ENCODE results near the gene IFNA14.

Gene IFNA14

GRCh38 chr9:21239911-21240310, at the start of gene IFNA14:
IFNA14 (minus strand) TSS chr9:21240005; CDS start chr9:21239935, 70 bp downstream.
- ATAC-seq (replicated peaks; ENCODE audit: extremely low read depth, poor library complexity, severe bottlenecking) (no peak), DNase-seq (ENCODE audit: low spot score in 2 of 2) (no peak)
- H3K27me3 Mint-ChIP-seq: peaks cover 63% of the 10 kb centered on the region
- no peak within 1 kb of the TSS for H3K4me3 Mint-ChIP-seq
- no peaks in the 10 kb centered on the region for H3K9me3 Mint-ChIP-seq
- H3K27ac Mint-ChIP-seq (ENCODE audit: low read depth): no peak within 1 kb of the TSS
- H3K36me3 Mint-ChIP-seq (ENCODE audit: insufficient read depth): no peaks in the 10 kb centered on the region
- H3K4me1 Mint-ChIP-seq: peaks cover 5% of the 10 kb centered on the region

DNA sequence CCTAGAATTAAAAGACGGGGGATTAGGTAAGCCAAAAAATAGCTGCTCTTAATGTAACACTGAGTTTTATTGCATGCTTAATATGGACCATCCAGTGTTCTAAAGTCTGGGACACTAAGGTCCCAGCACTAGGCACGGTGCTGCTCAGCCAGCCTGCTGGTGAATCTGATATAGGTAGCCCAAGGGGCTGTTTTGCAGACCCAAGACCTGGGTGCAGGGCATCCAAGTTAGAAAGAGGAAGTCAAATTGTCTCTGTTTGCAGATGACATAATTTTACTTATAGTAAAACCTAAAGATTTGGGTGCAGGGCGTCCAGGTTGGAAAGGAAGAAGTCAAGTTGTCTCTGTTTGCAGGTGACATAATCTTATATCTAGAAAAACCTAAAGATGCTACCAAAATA, 47.5 kb upstream of the IFNA14 start:
- no peaks in the 10 kb centered on the region for H3K36me3 Mint-ChIP-seq (ENCODE audit: insufficient read depth)
- DNase-seq (ENCODE audit: low spot score in 2 of 2) (no peak), ATAC-seq (replicated peaks; ENCODE audit: extremely low read depth, poor library complexity, severe bottlenecking) (no peak)
- peaks cover 5% of the 10 kb centered on the region for H3K9me3 Mint-ChIP-seq
- H3K27me3 Mint-ChIP-seq: peaks cover 49% of the 10 kb centered on the region
- no peak overlapping the region for H3K27ac Mint-ChIP-seq (ENCODE audit: low read depth)
- no peak overlapping the region for H3K4me3 Mint-ChIP-seq
- no peaks in the 10 kb centered on the region for H3K4me1 Mint-ChIP-seq

- Mint-ChIP-seq H3K4me1 (no peaks in the 10 kb centered on the region), H3K9me3 (peaks cover 5% of the 10 kb centered on the region), H3K36me3 (ENCODE audit: insufficient read depth) (no peaks in the 10 kb centered on the region), H3K4me3 (no peak overlapping the region), H3K27me3 (peaks cover 42% of the 10 kb centered on the region), H3K27ac (ENCODE audit: low read depth) (no peak overlapping the region)
- ATAC-seq (replicated peaks; ENCODE audit: extremely low read depth, poor library complexity, severe bottlenecking) (no peak), DNase-seq (ENCODE audit: low spot score in 2 of 2) (no peak)
Measured at GRCh38 chr9:21286659-21287058, 46.9 kb upstream of the IFNA14 start.

DNA sequence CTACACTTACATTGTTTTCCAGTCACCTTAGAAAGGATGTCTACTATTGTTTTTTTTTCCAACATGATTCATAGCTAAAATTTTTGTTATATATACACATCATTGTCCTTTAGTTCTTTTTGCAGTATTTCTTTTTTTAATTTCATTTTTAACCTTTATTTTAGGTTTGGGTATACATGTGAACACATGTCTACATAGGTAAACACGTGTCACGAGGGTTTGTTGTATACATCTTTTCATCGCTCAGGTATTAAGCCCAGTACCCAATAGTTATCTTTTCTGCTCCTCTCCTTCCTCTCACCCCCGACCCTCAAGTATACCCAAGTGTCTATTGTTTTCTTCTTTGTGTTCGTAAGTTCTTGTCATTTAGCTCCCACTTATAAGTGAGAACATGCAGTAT, 46.3 kb upstream of the IFNA14 start:
- no peak for ATAC-seq (replicated peaks; ENCODE audit: extremely low read depth, poor library complexity, severe bottlenecking)
- no peak overlapping the region for H3K4me3 Mint-ChIP-seq
- peaks cover 40% of the 10 kb centered on the region for H3K27me3 Mint-ChIP-seq
- no peak for DNase-seq (ENCODE audit: low spot score in 2 of 2)
- peaks cover 5% of the 10 kb centered on the region for H3K9me3 Mint-ChIP-seq
- no peaks in the 10 kb centered on the region for H3K4me1 Mint-ChIP-seq
- H3K36me3 Mint-ChIP-seq (ENCODE audit: insufficient read depth): no peaks in the 10 kb centered on the region
- no peak overlapping the region for H3K27ac Mint-ChIP-seq (ENCODE audit: low read depth)

DNA sequence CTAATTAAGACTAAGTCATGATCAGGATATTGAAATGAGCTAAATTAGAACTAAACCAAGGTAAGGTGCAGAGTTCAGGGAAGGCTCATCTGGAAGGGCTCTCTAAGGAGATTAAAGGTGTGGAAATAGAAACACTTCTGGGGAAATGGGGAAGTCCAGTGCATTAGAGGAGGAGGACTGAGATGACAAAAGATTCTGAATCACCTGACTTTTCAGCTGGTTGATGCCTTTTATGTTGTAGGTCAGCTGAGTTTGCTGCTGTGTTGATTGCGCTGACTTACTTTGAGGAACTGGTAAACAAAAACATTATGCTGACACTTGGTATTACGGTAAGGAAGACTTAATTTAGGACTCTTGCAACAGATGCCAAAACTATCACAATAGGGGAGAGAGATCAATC, 41.5 kb upstream of the IFNA14 start:
- Mint-ChIP-seq H3K4me3 (no peak overlapping the region), H3K9me3 (peaks cover 3% of the 10 kb centered on the region), H3K4me1 (no peaks in the 10 kb centered on the region), H3K27me3 (peaks cover 48% of the 10 kb centered on the region), H3K36me3 (ENCODE audit: insufficient read depth) (no peaks in the 10 kb centered on the region), H3K27ac (ENCODE audit: low read depth) (no peak overlapping the region)
- no peak for ATAC-seq (replicated peaks; ENCODE audit: extremely low read depth, poor library complexity, severe bottlenecking)
- DNase-seq (ENCODE audit: low spot score in 2 of 2): no peak

GRCh38 chr9:21268347-21268657, 28.5 kb upstream of the IFNA14 start:
- Mint-ChIP-seq H3K27me3 (peaks cover 69% of the 10 kb centered on the region), H3K9me3 (no peaks in the 10 kb centered on the region), H3K4me1 (no peaks in the 10 kb centered on the region), H3K27ac (ENCODE audit: low read depth) (no peak overlapping the region), H3K4me3 (no peak overlapping the region), H3K36me3 (ENCODE audit: insufficient read depth) (no peaks in the 10 kb centered on the region)
- ATAC-seq (replicated peaks; ENCODE audit: extremely low read depth, poor library complexity, severe bottlenecking) (no peak), DNase-seq (ENCODE audit: low spot score in 2 of 2) (no peak)

DNA sequence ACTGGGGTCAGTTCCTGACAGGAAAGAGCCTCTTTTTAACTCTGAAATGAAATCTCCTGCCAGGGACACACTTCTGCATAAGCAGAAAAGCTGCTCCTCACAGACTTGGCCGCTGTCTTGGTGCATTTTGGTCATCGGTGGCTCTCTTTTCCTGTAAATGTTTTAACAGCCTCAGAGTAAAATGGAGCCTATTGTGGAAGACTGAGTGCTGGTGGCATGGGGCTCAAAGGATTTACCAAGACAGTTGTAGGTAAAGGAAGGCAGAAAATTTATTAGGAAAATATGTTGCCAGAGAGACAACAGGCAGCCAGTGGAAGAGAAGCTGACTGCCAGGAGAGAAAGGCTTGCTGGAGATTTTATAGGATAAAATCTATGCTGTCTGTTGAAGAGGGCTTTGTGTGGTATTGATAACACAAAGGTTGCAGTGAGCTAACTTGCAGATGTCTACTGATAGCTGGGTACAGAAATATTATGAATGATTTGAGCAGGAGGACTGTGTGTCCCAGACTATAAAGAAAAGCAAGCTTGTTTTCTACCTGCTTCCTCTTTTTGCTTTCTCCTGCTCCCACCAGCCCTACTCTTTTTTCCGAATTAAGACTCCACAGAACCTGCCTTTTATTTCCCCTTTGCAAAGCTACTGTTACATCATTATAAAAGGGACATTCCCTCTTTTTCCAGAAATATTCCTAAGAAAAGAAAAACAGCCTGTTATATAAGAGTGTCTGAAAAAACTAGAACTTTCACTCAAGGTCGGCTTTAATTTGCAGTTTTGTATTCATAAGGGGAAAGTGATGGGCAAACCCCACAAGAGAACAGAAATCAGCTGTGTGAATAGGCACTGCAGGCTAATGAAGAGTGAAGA, 27.9 kb upstream of the IFNA14 start:
- Mint-ChIP-seq H3K4me3 (no peak overlapping the region), H3K9me3 (no peaks in the 10 kb centered on the region), H3K27me3 (peaks cover 65% of the 10 kb centered on the region), H3K27ac (ENCODE audit: low read depth) (no peak overlapping the region), H3K4me1 (no peaks in the 10 kb centered on the region), H3K36me3 (ENCODE audit: insufficient read depth) (no peaks in the 10 kb centered on the region)
- DNase-seq (ENCODE audit: low spot score in 2 of 2): no peak
- ATAC-seq (replicated peaks; ENCODE audit: extremely low read depth, poor library complexity, severe bottlenecking): no peak

- DNase-seq (ENCODE audit: low spot score in 2 of 2) (no peak), ATAC-seq (replicated peaks; ENCODE audit: extremely low read depth, poor library complexity, severe bottlenecking) (no peak)
- Mint-ChIP-seq H3K27me3 (peaks cover 60% of the 10 kb centered on the region), H3K27ac (ENCODE audit: low read depth) (no peak overlapping the region), H3K4me3 (no peak overlapping the region), H3K36me3 (ENCODE audit: insufficient read depth) (no peaks in the 10 kb centered on the region), H3K4me1 (no peaks in the 10 kb centered on the region), H3K9me3 (no peaks in the 10 kb centered on the region)
Measured at GRCh38 chr9:21266733-21267484, 27.1 kb upstream of the IFNA14 start.

GRCh38 chr9:21265421-21266189, 25.8 kb upstream of the IFNA14 start:
- ATAC-seq (replicated peaks; ENCODE audit: extremely low read depth, poor library complexity, severe bottlenecking): no peak
- Mint-ChIP-seq H3K9me3 (no peaks in the 10 kb centered on the region), H3K27ac (ENCODE audit: low read depth) (no peak overlapping the region), H3K4me1 (no peaks in the 10 kb centered on the region), H3K36me3 (ENCODE audit: insufficient read depth) (no peaks in the 10 kb centered on the region), H3K4me3 (no peak overlapping the region), H3K27me3 (peaks cover 47% of the 10 kb centered on the region)
- no peak for DNase-seq (ENCODE audit: low spot score in 2 of 2)

DNA sequence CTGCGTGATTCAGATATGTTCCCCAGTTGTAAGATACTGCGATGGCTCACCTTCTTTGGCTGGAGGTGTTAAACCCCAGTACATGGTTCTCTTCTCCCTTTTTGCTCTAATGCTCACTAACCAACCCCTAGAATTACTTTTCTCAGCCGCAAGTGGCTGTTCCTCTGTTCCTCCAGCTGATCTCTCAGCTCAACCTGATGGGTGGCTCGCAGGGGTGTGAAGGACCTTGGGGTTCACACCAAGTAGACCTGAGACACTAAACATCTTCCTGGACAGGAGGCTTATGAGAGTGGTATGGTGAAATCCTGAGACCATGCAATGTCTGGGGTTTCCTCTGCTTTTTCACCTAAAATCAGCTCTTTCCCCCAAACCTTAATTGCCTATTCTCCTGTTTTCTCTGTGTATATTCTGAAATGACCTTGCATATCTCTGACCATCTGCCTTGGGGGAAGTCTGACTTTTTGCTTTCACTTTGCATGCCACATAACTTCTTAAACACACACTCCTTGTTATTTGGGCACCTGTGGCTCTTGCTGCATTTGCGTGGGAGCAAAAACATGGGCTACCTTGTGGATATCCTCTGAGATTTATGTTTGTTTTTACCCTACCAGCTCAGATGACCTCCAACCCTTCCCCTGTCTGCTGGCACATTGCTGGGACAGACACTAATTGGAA, 15.9 kb upstream of the IFNA14 start:
- H3K27me3 Mint-ChIP-seq: peaks cover 27% of the 10 kb centered on the region
- H3K9me3 Mint-ChIP-seq: no peaks in the 10 kb centered on the region
- peaks cover 6% of the 10 kb centered on the region for H3K4me1 Mint-ChIP-seq
- DNase-seq (ENCODE audit: low spot score in 2 of 2) (no peak), ATAC-seq (replicated peaks; ENCODE audit: extremely low read depth, poor library complexity, severe bottlenecking) (no peak)
- H3K27ac Mint-ChIP-seq (ENCODE audit: low read depth): no peak overlapping the region
- H3K4me3 Mint-ChIP-seq: no peak overlapping the region
- peaks cover 2% of the 10 kb centered on the region for H3K36me3 Mint-ChIP-seq (ENCODE audit: insufficient read depth)

DNA sequence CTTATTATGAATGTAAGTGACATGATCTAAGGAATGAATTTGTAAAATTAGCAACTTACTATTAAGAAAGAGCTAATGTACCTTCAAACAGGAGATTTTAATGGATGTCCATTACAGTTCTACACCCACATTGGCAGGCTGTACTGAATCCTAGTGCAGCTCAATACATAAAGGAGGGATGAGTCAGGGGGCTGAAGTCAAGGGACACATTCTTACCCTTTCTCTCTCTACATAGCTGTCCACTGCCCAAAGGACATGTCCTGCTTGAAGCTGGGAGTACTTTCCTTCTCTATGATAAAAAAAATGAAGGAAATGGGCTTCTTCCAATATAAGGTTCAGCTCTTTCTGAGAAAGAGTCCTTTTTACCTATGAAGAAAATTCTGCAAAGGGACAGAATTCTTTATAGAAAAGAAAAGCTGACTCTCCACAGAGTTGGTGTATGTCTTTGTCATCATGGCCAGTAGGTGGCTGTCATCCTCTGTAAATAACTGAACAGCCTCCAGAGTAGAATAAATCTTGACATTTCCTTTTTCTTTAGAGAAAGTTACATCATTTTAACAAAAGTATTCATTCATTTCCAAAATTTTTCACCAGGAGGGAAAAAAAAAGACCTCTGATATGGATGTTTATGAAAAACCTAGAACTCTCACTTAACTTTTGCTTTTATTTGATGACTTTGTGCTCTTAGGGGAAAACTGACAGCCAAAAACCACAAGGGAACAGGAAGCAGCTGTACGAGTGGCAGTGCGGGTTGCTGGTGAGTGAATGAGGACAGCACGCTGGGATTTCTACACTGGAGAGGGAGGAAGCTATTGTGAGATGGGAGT, 13.1 kb upstream of the IFNA14 start:
- no peak overlapping the region for H3K27ac Mint-ChIP-seq (ENCODE audit: low read depth)
- peaks cover 6% of the 10 kb centered on the region for H3K4me1 Mint-ChIP-seq
- no peaks in the 10 kb centered on the region for H3K9me3 Mint-ChIP-seq
- no peak for ATAC-seq (replicated peaks; ENCODE audit: extremely low read depth, poor library complexity, severe bottlenecking)
- no peak for DNase-seq (ENCODE audit: low spot score in 2 of 2)
- H3K27me3 Mint-ChIP-seq: peaks cover 54% of the 10 kb centered on the region
- H3K36me3 Mint-ChIP-seq (ENCODE audit: insufficient read depth): no peaks in the 10 kb centered on the region
- no peak overlapping the region for H3K4me3 Mint-ChIP-seq

GRCh38 chr9:21251638-21252037, 11.8 kb upstream of the IFNA14 start:
- Mint-ChIP-seq H3K36me3 (ENCODE audit: insufficient read depth) (no peaks in the 10 kb centered on the region), H3K27me3 (peaks cover 43% of the 10 kb centered on the region)

More at GRCh38 chr9:21251638-21252037, 11.8 kb upstream of the IFNA14 start:
- ATAC-seq (replicated peaks; ENCODE audit: extremely low read depth, poor library complexity, severe bottlenecking): no peak
- H3K9me3 Mint-ChIP-seq: no peaks in the 10 kb centered on the region
- no peak overlapping the region for H3K4me3 Mint-ChIP-seq
- DNase-seq (ENCODE audit: low spot score in 2 of 2): no peak
- H3K4me1 Mint-ChIP-seq: peaks cover 6% of the 10 kb centered on the region
- no peak overlapping the region for H3K27ac Mint-ChIP-seq (ENCODE audit: low read depth)

All from central memory CD8-positive, alpha-beta T cell (primary cell).